H1 (cell line): ENCODE results near the gene BORCS8. TPM values are rescaled to one million over a fixed set of nuclear protein-coding genes. Genes with fewer than 3 reads are reported as not detected.
"Not testable (repeated sequence)": the region's sequence is repeated elsewhere in the genome, so short reads cannot be mapped to it uniquely, and the experiment has no call there.

Experiments used
- CTCF ChIA-PET: fragments of 300-600 bp; sonication (Branson Sonifier 250); formaldehyde crosslinking; loops from one replicate; lab custom pipeline; 2021; ENCODE audit not compliant: partially characterized antibody; lab: Charles Lee
- POLR2A ChIA-PET: fragments of 300-600 bp; sonication (Branson Sonifier 250); formaldehyde crosslinking; loops from one replicate; lab custom pipeline; 2021; ENCODE audit warnings: inconsistent platforms; ENCODE audit not compliant: partially characterized antibody; lab: Charles Lee
- DNase-seq, 2 experiments: peaks; one replicate each; pipeline versions ENCODE4 v3.0.0 to v3.0.0-alpha.2; 2010 to 2022; ENCODE audit warnings: low spot score in 2 of 2, low read depth in 1 of 2, mixed read lengths in 1 of 2
- FAIRE-seq: peaks from 2 replicates; lab custom pipeline; 2011; peaks lifted over from hg19 to GRCh38; lab: Jason Lieb, UNC
- H2AFZ ChIP-seq: 2 replicates; pipeline ENCODE4 v1.8.1; 2012; ENCODE audit warnings: low read length, inconsistent platforms
- H2AK5ac ChIP-seq: 2 replicates; pipeline ENCODE4 v1.6.1; 2013; ENCODE audit warnings: low read depth, low read length
- H2BK120ac ChIP-seq: replicated peaks from 2 replicates; pipeline ENCODE3; 2013; ENCODE audit warnings: low read depth, low read length, inconsistent platforms
- H2BK12ac ChIP-seq: 2 replicates; pipeline ENCODE4 v1.6.1; 2013; ENCODE audit warnings: low read depth, low read length
- H2BK15ac ChIP-seq: 2 replicates; pipeline ENCODE4 v1.6.1; 2013; ENCODE audit warnings: low read length
- H2BK20ac ChIP-seq: 2 replicates; pipeline ENCODE4 v1.6.1; 2013; ENCODE audit warnings: low read length
- H2BK5ac ChIP-seq: 2 replicates; pipeline ENCODE4 v1.6.1; 2013; ENCODE audit warnings: low read depth, low read length
- H3K14ac ChIP-seq: 2 replicates; pipeline ENCODE4 v1.6.1; 2013; ENCODE audit warnings: inconsistent platforms; ENCODE audit not compliant: insufficient read length
- H3K18ac ChIP-seq: 2 replicates; pipeline ENCODE4 v1.6.1; 2013; ENCODE audit warnings: low read length; ENCODE audit errors: extremely low read depth
- H3K23ac ChIP-seq: 2 replicates; pipeline ENCODE4 v1.6.1; 2013; ENCODE audit warnings: inconsistent platforms; ENCODE audit not compliant: insufficient read length
- H3K23me2 ChIP-seq: 2 replicates; pipeline ENCODE4 v1.6.1; 2013; ENCODE audit warnings: low read depth, low read length
- H3K27ac ChIP-seq: 2 replicates; pipeline ENCODE4 v1.6.1; 2011; ENCODE audit warnings: low read depth, low read length, inconsistent platforms
- H3K27me3 ChIP-seq, 4 experiments: replicated peaks in 1 of 4; 1 replicate in 1 of 4; 2 replicates in 3 of 4; pipeline versions ENCODE4 v1.6.1 to v1.8.1; 2011 to 2013; ENCODE audit warnings: low read length in 3 of 4, mild to moderate bottlenecking in 3 of 4, inconsistent platforms in 2 of 4, mixed read lengths in 2 of 4, moderate library complexity in 1 of 4; ENCODE audit not compliant: control insufficient read depth in 3 of 4, insufficient read depth in 3 of 4; ENCODE audit errors: extremely low read depth in 1 of 4
- H3K36me3 ChIP-seq, 4 experiments: 2 replicates each; pipeline versions ENCODE4 v1.6.1 to v1.8.1; 2011 to 2013; ENCODE audit warnings: mild to moderate bottlenecking in 4 of 4, low read length in 3 of 4, moderate library complexity in 2 of 4, control low read depth in 1 of 4, inconsistent platforms in 1 of 4; ENCODE audit not compliant: insufficient read depth in 4 of 4, control insufficient read depth in 2 of 4
- H3K4ac ChIP-seq: replicated peaks from 2 replicates; pipeline ENCODE3; 2013; ENCODE audit warnings: low read length, low read depth, mixed read lengths, inconsistent platforms; ENCODE audit not compliant: insufficient read length
- H3K4me1 ChIP-seq, 4 experiments: replicated peaks in 1 of 4; 1 replicate in 1 of 4; 2 replicates in 3 of 4; pipeline versions ENCODE4 v1.6.1 to v1.8.1; 2011 to 2013; ENCODE audit warnings: low read length in 3 of 4, inconsistent platforms in 2 of 4, mixed read lengths in 1 of 4; ENCODE audit not compliant: insufficient read depth in 4 of 4, control insufficient read depth in 3 of 4
- H3K4me2 ChIP-seq, 2 experiments: 2 replicates each; pipeline versions ENCODE4 v1.6.1 to v1.8.1; 2011 to 2013; ENCODE audit warnings: low read depth in 2 of 2, low read length in 2 of 2, control low read depth in 1 of 2, inconsistent platforms in 1 of 2, mild to moderate bottlenecking in 1 of 2; ENCODE audit not compliant: insufficient read depth in 1 of 2
- H3K4me3 ChIP-seq, 4 experiments: fragments of 200-600, 300-600 bp in 1 of 4; sonication (generic), shearing (Covaris generic), sonication (Bioruptor Twin) in 1 of 4; 2 replicates each; pipeline versions ENCODE4 v1.5.1 to v1.8.1; 2011 to 2016; ENCODE audit warnings: low read length in 4 of 4, low read depth in 3 of 4, control low read depth in 2 of 4, inconsistent platforms in 2 of 4, mild to moderate bottlenecking in 2 of 4, mixed read lengths in 1 of 4, moderate library complexity in 1 of 4; ENCODE audit not compliant: insufficient read depth in 2 of 4; ENCODE audit errors: extremely low read depth in 1 of 4
- H3K56ac ChIP-seq: replicated peaks from 2 replicates; pipeline ENCODE3; 2013; ENCODE audit warnings: low read depth, mild to moderate bottlenecking, mixed read lengths, low read length, inconsistent platforms; ENCODE audit not compliant: insufficient read length
- H3K79me1 ChIP-seq: 2 replicates; pipeline ENCODE4 v1.6.1; 2013; ENCODE audit warnings: low read depth, low read length, control low read depth
- H3K79me2 ChIP-seq, 2 experiments: 2 replicates each; pipeline versions ENCODE4 v1.6.1 to v1.8.1; 2012 to 2013; ENCODE audit warnings: low read length in 2 of 2, mild to moderate bottlenecking in 2 of 2, inconsistent platforms in 1 of 2; ENCODE audit not compliant: insufficient read depth in 2 of 2, control insufficient read depth in 1 of 2
- H3K9ac ChIP-seq, 4 experiments: replicated peaks in 1 of 4; 1 replicate in 1 of 4; 2 replicates in 3 of 4; pipeline versions ENCODE4 v1.6.1 to v1.8.1; 2011 to 2013; ENCODE audit warnings: low read depth in 3 of 4, low read length in 3 of 4, control low read depth in 2 of 4, mild to moderate bottlenecking in 2 of 4, moderate library complexity in 2 of 4, inconsistent platforms in 1 of 4; ENCODE audit errors: extremely low read depth in 1 of 4
- H3K9me3 ChIP-seq, 2 experiments: 2 replicates each; pipeline versions ENCODE4 v1.6.1 to v1.8.1; 2012 to 2013; ENCODE audit warnings: mild to moderate bottlenecking in 2 of 2, moderate library complexity in 2 of 2, control low read depth in 1 of 2, inconsistent platforms in 1 of 2, low read depth in 1 of 2, low read length in 1 of 2, mixed read lengths in 1 of 2; ENCODE audit not compliant: insufficient read depth in 2 of 2
- H4K20me1 ChIP-seq, 2 experiments: replicated peaks in 1 of 2; 2 replicates each; pipeline versions ENCODE3 to v1.8.1; 2011 to 2013; ENCODE audit warnings: inconsistent platforms in 2 of 2, low read length in 2 of 2, mild to moderate bottlenecking in 1 of 2; ENCODE audit not compliant: insufficient read depth in 2 of 2, control insufficient read depth in 1 of 2
- H4K5ac ChIP-seq: 2 replicates; pipeline ENCODE4 v1.6.1; 2013; ENCODE audit warnings: low read length, low read depth, mixed read lengths, inconsistent platforms; ENCODE audit not compliant: insufficient read length
- H4K8ac ChIP-seq: 2 replicates; pipeline ENCODE4 v1.8.0; 2013; ENCODE audit warnings: mild to moderate bottlenecking, moderate library complexity, low read length, inconsistent platforms; ENCODE audit not compliant: insufficient read depth; ENCODE audit errors: extremely low read depth
- H4K91ac ChIP-seq: replicated peaks from 2 replicates; pipeline ENCODE3; 2013; ENCODE audit warnings: low read length, mixed read lengths, inconsistent platforms; ENCODE audit not compliant: insufficient read length
- EZH2 ChIP-seq: fragments of 200-600 bp; sonication (generic); IDR thresholded peaks from 2 replicates; pipeline ENCODE4 v1.7.1; 2012; ENCODE audit warnings: low read depth, mild to moderate bottlenecking, moderate library complexity, low read length, inconsistent platforms; ENCODE audit not compliant: severe bottlenecking
- SRF ChIP-seq: IDR thresholded peaks from 2 replicates; pipeline ENCODE4 v1.6.1; 2011; ENCODE audit warnings: mild to moderate bottlenecking, low read depth, low read length, moderate library complexity
- WGBS, 2 experiments: shearing (Covaris generic) in 1 of 2; methylation state at CpG; one replicate each; pipeline versions ENCODE4 v1.1.6 to v1.1.7; 2013 to 2015; ENCODE audit warnings: low lambda C conversion rate in 2 of 2, mixed read lengths in 2 of 2, inconsistent platforms in 1 of 2, low coverage in 1 of 2, missing lambda C conversion rate in 1 of 2; ENCODE audit not compliant: insufficient replicate concordance in 2 of 2, insufficient coverage in 1 of 2, insufficient read length in 1 of 2; ENCODE audit errors: extremely low coverage in 1 of 2, missing lambda C conversion rate in 1 of 2; 5-methylcytosine and 5-hydroxymethylcytosine counted together
- polyA plus RNA-seq, 7 experiments: library from polyadenylated mRNA; depleted of rRNA in 3 of 7; stranded (reverse) in 5 of 7; unstranded in 2 of 7; fragments of >200 nt in 5 of 7; fragments of 200-250 nt in 2 of 7; gene quantifications; 1 replicate in 5 of 7; 2 replicates in 1 of 7; 4 replicates in 1 of 7; pipeline versions ENCODE4 v1.2.1 to v1.2.3, GENCODE V29; 2011 to 2013; ENCODE audit warnings: missing spikeins in 2 of 7, mixed read lengths in 2 of 7
- total RNA-seq: library from RNA; stranded (reverse); fragmentation: NEBNext Ultra II Directional; extraction: Animal tissue kit (Norgen Biotek cat#: 25700); gene quantifications from 2 replicates; pipeline ENCODE4 v1.2.1, GENCODE V29; 2021
- TF ChIP-seq, protein P1 (sequence below): IDR thresholded peaks from 2 replicates; pipeline ENCODE4 v1.6.1; 2012; ENCODE audit warnings: inconsistent platforms
- TF ChIP-seq, protein P2 (sequence below): IDR thresholded peaks from 2 replicates; pipeline ENCODE4 v1.6.1; 2012; ENCODE audit warnings: inconsistent platforms

The BORCS8 gene
- total and polyA plus RNA-seq, 2 of the 8 experiments (the other 6 are each of a cell fraction or from before 2014, with no cell fraction given): 15.0 to 15.9 TPM

DNA sequence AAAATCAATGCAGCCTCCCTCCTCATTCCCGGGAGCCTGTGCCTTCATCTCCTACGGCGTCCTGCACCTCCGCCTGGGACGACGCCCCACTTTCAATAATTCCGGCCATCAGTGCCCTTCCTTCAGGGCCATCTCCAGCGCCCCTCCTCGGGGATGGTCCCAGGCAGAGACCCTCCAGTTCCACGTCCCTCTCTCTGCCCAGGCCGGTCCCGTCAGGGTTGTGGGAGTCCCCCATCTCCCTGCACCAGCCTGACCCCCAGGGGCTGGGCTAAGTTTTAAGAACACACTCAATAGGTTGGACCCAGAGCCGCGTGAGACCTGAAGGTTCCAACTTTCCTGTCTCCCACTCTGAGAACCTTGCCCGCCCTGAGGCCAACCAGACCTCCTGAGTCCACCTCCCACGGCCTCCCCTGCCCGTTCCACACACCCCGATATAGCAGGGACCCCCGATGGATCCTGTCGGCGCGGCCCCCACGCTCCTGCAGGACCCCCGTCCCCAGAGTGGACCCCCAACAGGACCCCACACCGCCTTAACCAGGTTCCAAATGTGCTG is 54.3 kb downstream of the BORCS8 start (continued):
- TF ChIP-seq, protein P1, sequence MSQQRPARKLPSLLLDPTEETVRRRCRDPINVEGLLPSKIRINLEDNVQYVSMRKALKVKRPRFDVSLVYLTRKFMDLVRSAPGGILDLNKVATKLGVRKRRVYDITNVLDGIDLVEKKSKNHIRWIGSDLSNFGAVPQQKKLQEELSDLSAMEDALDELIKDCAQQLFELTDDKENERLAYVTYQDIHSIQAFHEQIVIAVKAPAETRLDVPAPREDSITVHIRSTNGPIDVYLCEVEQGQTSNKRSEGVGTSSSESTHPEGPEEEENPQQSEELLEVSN: no peak
- no peak for TF ChIP-seq EZH2
- TF ChIP-seq SRF: no peak
- TF ChIP-seq, protein P2, sequence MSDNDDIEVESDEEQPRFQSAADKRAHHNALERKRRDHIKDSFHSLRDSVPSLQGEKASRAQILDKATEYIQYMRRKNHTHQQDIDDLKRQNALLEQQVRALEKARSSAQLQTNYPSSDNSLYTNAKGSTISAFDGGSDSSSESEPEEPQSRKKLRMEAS: no peak
- TF ChIP-seq, all 59 proteins: peak for 0

DNA sequence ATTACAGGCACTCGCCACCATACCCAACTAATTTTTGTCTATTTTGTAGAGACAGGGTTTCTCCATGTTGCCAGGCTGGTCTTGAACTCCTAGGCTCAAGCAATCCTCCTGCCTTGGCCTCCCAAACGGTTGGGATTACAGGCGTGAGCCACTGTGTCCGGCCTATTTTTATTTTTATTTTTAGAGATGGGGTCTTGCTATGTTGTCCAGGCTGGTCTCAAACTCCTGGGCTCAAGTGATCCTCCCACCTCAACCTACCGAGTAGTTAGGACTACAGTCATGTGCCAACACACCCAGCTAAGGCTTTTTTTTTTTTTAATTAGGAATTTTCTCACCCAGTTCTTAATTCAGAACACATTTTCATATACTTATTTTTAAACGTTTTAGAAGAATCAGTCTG is 56.2 kb downstream of the BORCS8 start:
- not testable (repeated sequence) for H3K56ac ChIP-seq, H2BK20ac ChIP-seq, DNase-seq, H3K79me1 ChIP-seq, H3K27ac ChIP-seq, H3K4ac ChIP-seq, H2BK120ac ChIP-seq, H3K9ac ChIP-seq, H3K4me3 ChIP-seq, H2AFZ ChIP-seq, H4K8ac ChIP-seq, H3K27me3 ChIP-seq, H2BK5ac ChIP-seq, H4K20me1 ChIP-seq, H2BK12ac ChIP-seq, H3K18ac ChIP-seq, H3K23ac ChIP-seq, H3K79me2 ChIP-seq, H2AK5ac ChIP-seq, H4K5ac ChIP-seq, H3K14ac ChIP-seq, H4K91ac ChIP-seq, FAIRE-seq, H2BK15ac ChIP-seq, H3K23me2 ChIP-seq
- CTCF ChIA-PET: interaction anchor here (1.0 to 3.5 kb wide), 13 partner anchors 10 to 83 kb away, joined by 3 to 21 read pairs (median 7); no protein-coding TSS in a partner anchor
- Histone ChIP-seq H3K4me2 (peak overlapping the region in 1 of 2 experiments; percentile 82; a peak in 1 of 4 replicates), H3K9me3 (peaks cover 5 to 13% of the 10 kb centered on the region in 2 experiments; a peak in 3 of 4 replicates), H3K4me1 (peaks cover 0 to 14% (median 10%) of the 10 kb centered on the region in 4 experiments; a peak in 6 of 7 replicates), H3K36me3 (peaks cover 0 to 14% (median 2%) of the 10 kb centered on the region in 4 experiments; a peak in 3 of 8 replicates)
- POLR2A ChIA-PET: interaction anchor here (0.7 to 3.1 kb wide), 8 partner anchors 13 to 193 kb away, joined by 3 to 22 read pairs (median 4); no protein-coding TSS in a partner anchor
- WGBS, 2 experiments: 91% methylated on average over 6 of the region's 6 CpGs; no CpG with 5 or more reads in 1 of the 2 experiments
